Right lobe of liver (tissue), 6 donors: Measurements from ENCODE around the gene KIF3B. TPM values are rescaled to one million over a fixed set of nuclear protein-coding genes. Genes with fewer than 3 reads are reported as not detected.

Experiments used
- ATAC-seq, 4 donors: fragments of 200-7000 bp; cut with Tn5 transposase; one replicate each; pipeline ENCODE4 v1.9.1; 2020; ENCODE audit warnings: mild to moderate bottlenecking in 4 of 4, moderate library complexity in 4 of 4
- DNase-seq, 3 donors: peaks; one replicate each; pipeline ENCODE4 v3.0.0-alpha.2; 2020
- H3K27ac ChIP-seq, 3 donors: fragments of 200-600 bp; one replicate each; pipeline ENCODE4 v1.8.0; 2022
- H3K27me3 ChIP-seq, 2 donors: fragments of 200-600 bp; one replicate each; pipeline ENCODE4 v1.8.0; 2022
- H3K36me3 ChIP-seq, 4 donors: fragments of 200-600 bp; sonication (generic) in 1 of 4; one replicate each; pipeline versions ENCODE4 v1.5.1 to v1.8.0; 2017 to 2022; ENCODE audit warnings: control low read depth in 1 of 4
- H3K4me1 ChIP-seq, 4 donors: fragments of 200-600 bp; sonication (generic) in 1 of 4; one replicate each; pipeline versions ENCODE4 v1.5.1 to v1.8.0; 2017 to 2022; ENCODE audit warnings: control low read depth in 1 of 4
- H3K4me3 ChIP-seq, 3 donors: fragments of 200-600 bp; one replicate each; pipeline ENCODE4 v1.8.0; 2022
- H3K9me3 ChIP-seq, 4 donors: fragments of 200-600 bp; sonication (generic) in 1 of 4; one replicate each; pipeline versions ENCODE4 v1.5.1 to v1.8.0; 2017 to 2022; ENCODE audit warnings: control low read depth in 1 of 4
- POLR2A ChIP-seq: fragments of 450-650 bp; IDR thresholded peaks from one replicate; pipeline ENCODE4 v1.6.1; 2017; ENCODE audit warnings: antibody characterized with exemption, mild to moderate bottlenecking
- WGBS: methylation state at CpG from one replicate; pipeline ENCODE4 v1.1.6; 2018; ENCODE audit warnings: low coverage, low lambda C conversion rate; ENCODE audit not compliant: insufficient coverage; ENCODE audit errors: missing lambda C conversion rate; 5-methylcytosine and 5-hydroxymethylcytosine counted together
- intact Hi-C, 2 donors: fragments of 100-400 bp; cut with DNase I; formaldehyde crosslinking; loops; one replicate each; pipeline versions ENCODE4 v1.11.2 to v1.14.1; 2022
- total RNA-seq, 6 experiments: library from RNA; depleted of rRNA in 2 of 6; stranded (reverse); fragments of >200 nt in 2 of 6; fragmentation: NEBNext Ultra II Directional in 3 of 6; extraction: Animal tissue kit (Norgen Biotek cat#: 25700) in 3 of 6; gene quantifications; one replicate each; pipeline versions ENCODE4 v1.1.0 to v1.2.4, GENCODE V29; 2016 to 2023
- TF ChIP-seq, protein P1 (sequence below), 4 donors: fragments of 200-600 bp in 3 of 4; fragments of 450-650 bp in 1 of 4; IDR thresholded peaks; one replicate each; pipeline versions ENCODE4 v1.5.1 to v1.8.0; 2016 to 2022; ENCODE audit warnings: antibody characterized with exemption in 4 of 4, mild to moderate bottlenecking in 2 of 4
- donor health status: DM: no; HTN: yes; CAD: no.
- donor health status: DM: no; HTN: no; CAD: no.
- donor health status: DM: no; HTN: no; CAD: no.
- donor health status: DM: no; HTN: yes; CAD: no.
- donor health status: DM: no; HTN: yes; CAD: no.

The KIF3B gene
- total RNA-seq, 6 experiments from 2014 or later, result 16.4 to 23.6 (median 20.7) TPM

GRCh38 chr20:32357375-32357868 lies 80.0 kb downstream of the KIF3B start:
- H3K27me3 ChIP-seq, result no peaks in the 10 kb centered on the region
- no peaks in the 10 kb centered on the region for H3K36me3 ChIP-seq
- peak; percentile 31 to 77 (median 61) for DNase-seq
- peaks cover 0 to 25% (median 9%) of the 10 kb centered on the region in 4 donors for H3K4me1 ChIP-seq
- ATAC-seq, result peak; percentile 37 to 58 (median 44)
- TF ChIP-seq, protein P1, sequence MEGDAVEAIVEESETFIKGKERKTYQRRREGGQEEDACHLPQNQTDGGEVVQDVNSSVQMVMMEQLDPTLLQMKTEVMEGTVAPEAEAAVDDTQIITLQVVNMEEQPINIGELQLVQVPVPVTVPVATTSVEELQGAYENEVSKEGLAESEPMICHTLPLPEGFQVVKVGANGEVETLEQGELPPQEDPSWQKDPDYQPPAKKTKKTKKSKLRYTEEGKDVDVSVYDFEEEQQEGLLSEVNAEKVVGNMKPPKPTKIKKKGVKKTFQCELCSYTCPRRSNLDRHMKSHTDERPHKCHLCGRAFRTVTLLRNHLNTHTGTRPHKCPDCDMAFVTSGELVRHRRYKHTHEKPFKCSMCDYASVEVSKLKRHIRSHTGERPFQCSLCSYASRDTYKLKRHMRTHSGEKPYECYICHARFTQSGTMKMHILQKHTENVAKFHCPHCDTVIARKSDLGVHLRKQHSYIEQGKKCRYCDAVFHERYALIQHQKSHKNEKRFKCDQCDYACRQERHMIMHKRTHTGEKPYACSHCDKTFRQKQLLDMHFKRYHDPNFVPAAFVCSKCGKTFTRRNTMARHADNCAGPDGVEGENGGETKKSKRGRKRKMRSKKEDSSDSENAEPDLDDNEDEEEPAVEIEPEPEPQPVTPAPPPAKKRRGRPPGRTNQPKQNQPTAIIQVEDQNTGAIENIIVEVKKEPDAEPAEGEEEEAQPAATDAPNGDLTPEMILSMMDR (IDR thresholded peaks at IDR 0.05), result no peak
- no peak for TF ChIP-seq POLR2A
- H3K9me3 ChIP-seq, result no peaks in the 10 kb centered on the region
- WGBS, result 2% methylated on average over 11 of the region's 11 CpGs
- peak overlapping the region; percentile 94 to 97 (median 96) for H3K27ac ChIP-seq
- H3K4me3 ChIP-seq, result peak overlapping the region; percentile 76 to 96 (median 92)
- intact Hi-C loops, result loop anchor here in 1 of 2 donors (10.0 kb wide), 1 partner anchor 97 kb away; no protein-coding TSS in a partner anchor

DNA sequence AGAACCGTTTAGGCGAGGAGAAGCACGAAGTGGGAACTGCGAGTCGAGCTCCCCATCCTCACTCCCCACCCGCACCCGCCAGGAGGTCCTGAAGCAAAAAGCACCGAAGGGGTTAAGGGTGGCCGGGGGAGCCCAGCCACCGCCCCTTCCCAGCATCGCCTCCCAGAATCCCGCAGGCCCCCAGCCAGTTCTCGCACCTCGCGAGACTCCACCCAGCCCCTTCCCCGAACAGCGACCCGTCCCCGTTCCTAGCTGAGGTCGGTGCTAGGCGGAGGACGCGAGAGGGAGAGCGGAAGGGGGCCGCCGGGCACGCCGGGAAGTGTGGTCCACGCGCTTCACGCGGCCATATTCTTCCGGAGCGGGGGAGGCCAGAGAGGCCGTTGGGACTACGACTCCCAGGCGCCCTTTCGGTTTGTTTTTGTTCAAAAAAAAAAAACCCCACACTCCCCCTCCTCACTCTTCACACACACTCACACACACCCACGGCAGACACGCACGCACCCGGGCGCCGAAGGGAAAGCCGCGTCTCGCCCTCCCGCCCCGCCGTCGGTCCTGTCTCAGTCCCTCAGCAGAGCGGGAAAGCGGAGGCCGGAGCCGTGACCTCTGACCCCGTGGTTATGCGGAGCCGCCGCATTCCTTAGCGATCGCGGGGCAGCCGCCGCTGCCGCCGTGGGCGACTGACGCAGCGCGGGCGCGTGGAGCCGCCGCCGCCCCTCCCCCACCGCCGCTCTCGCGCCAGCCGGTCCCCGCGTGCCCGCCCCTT lies 80.6 kb downstream of the KIF3B start, which contains the start of gene ASXL1:
Gene ASXL1 (plus strand): TSS at position 463 of the 763 bp plus-strand sequence. CDS start 445 bp downstream, outside the sequence.
- intact Hi-C loops, result loop anchor here in 1 of 2 donors (10.0 kb wide), 1 partner anchor 97 kb away; no protein-coding TSS in a partner anchor
- H3K27ac ChIP-seq, result peak within 1 kb of the TSS; percentile 94 to 97 (median 96)
- ATAC-seq (peak; percentile 89 to 97 (median 92)), DNase-seq (peak; percentile 99)
- H3K27me3 ChIP-seq, result no peaks in the 10 kb centered on the region
- H3K36me3 ChIP-seq, result no peaks in the 10 kb centered on the region
- H3K4me1 ChIP-seq, result peaks cover 0 to 31% (median 9%) of the 10 kb centered on the region in 4 donors
- H3K4me3 ChIP-seq, result peak within 1 kb of the TSS; percentile 87 to 96 (median 92)
- 0% methylated on average over 19 of the region's 83 CpGs for WGBS
- TF ChIP-seq POLR2A, result peak; percentile 39
- TF ChIP-seq, protein P1 (IDR thresholded peaks at IDR 0.05), result no peak
- H3K9me3 ChIP-seq, result no peaks in the 10 kb centered on the region

DNA sequence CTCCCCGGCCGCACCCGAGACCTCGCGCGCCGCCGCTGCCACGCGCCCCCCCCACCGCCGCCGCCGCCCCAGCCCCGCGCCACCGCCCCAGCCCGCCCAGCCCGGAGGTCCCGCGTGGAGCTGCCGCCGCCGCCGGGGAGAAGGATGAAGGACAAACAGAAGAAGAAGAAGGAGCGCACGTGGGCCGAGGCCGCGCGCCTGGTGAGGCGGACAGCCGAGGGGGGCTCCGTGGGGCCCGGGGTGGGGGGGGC lies 81.1 kb downstream of the KIF3B start:
- Histone ChIP-seq H3K27me3 (no peaks in the 10 kb centered on the region), H3K4me1 (peaks cover 0 to 31% (median 11%) of the 10 kb centered on the region in 4 donors), H3K4me3 (peak overlapping the region; percentile 87 to 96 (median 92)), H3K36me3 (no peaks in the 10 kb centered on the region), H3K9me3 (no peaks in the 10 kb centered on the region), H3K27ac (peak overlapping the region; percentile 84 to 97 (median 94))
- ATAC-seq (no peak), DNase-seq (no peak)
- TF ChIP-seq POLR2A, result no peak
- TF ChIP-seq, protein P1 (IDR thresholded peaks at IDR 0.05), result no peak
- WGBS, result no CpG with 5 or more reads among the region's 35 CpGs
- intact Hi-C loops, result loop anchor here in 1 of 2 donors (10.0 kb wide), 1 partner anchor 96 kb away; no protein-coding TSS in a partner anchor

GRCh38 chr20:32358883-32359632 lies 81.6 kb downstream of the KIF3B start:
- under 1% methylated on average over 17 of the region's 46 CpGs for WGBS
- H3K4me1 ChIP-seq, result peaks cover 0 to 31% (median 14%) of the 10 kb centered on the region in 4 donors
- intact Hi-C loops, result loop anchor here in 1 of 2 donors (10.0 kb wide), 1 partner anchor 96 kb away; no protein-coding TSS in a partner anchor

More at GRCh38 chr20:32358883-32359632, 81.6 kb downstream of the KIF3B start:
- DNase-seq (peak; percentile 81 to 85 (median 83)), ATAC-seq (peak; percentile 35 to 56 (median 48))
- H3K27me3 ChIP-seq, result no peaks in the 10 kb centered on the region
- peak overlapping the region; percentile 87 to 96 (median 92) for H3K4me3 ChIP-seq
- peak overlapping the region; percentile 84 to 97 (median 94) for H3K27ac ChIP-seq
- H3K36me3 ChIP-seq, result no peaks in the 10 kb centered on the region
- peak; percentile 58 for TF ChIP-seq POLR2A
- TF ChIP-seq, protein P1 (IDR thresholded peaks at IDR 0.05), result no peak
- H3K9me3 ChIP-seq, result no peaks in the 10 kb centered on the region
